Uterus (tissue), 2 donors: Measurements from ENCODE around the gene TGFBR3L.

Experiments
- CTCF ChIP-seq, 4 experiments: fragments of 200-600 bp in 2 of 4; fragments of 450-650 bp in 2 of 4; sonication (generic) in 2 of 4; IDR thresholded peaks; one replicate each; pipeline ENCODE4 v1.5.1; 2016 to 2019; ENCODE audit warnings: antibody characterized with exemption in 4 of 4, mild to moderate bottlenecking in 2 of 4, moderate library complexity in 1 of 4
- POLR2A ChIP-seq, 2 donors: fragments of 450-650 bp; IDR thresholded peaks; one replicate each; pipeline ENCODE4 v1.6.1; 2016; ENCODE audit warnings: antibody characterized with exemption in 2 of 2, mild to moderate bottlenecking in 1 of 2, moderate library complexity in 1 of 2

- TF ChIP-seq CTCF (IDR thresholded peaks at IDR 0.05) (no peak), POLR2A (IDR thresholded peaks at IDR 0.05) (no peak)
Measured at GRCh38 chr19:7877249-7877836, 37.3 kb upstream of the TGFBR3L start.
